K562 (cell line): ENCODE results near the gene EFHC1. TPM values are rescaled to one million over a fixed set of nuclear protein-coding genes. Genes with fewer than 3 reads are reported as not detected.

Experiments used
- ATF7 ChIP-seq: fragments of 450-650 bp; IDR thresholded peaks from 2 replicates; pipeline ENCODE4 v1.7.1; 2014; ENCODE audit warnings: mild to moderate bottlenecking, moderate library complexity
- BMI1 ChIP-seq: fragments of 150-350 bp; IDR thresholded peaks from 2 replicates; pipeline ENCODE4 v1.6.1; 2014; ENCODE audit warnings: low read length
- CBX1 ChIP-seq: sonication (generic); IDR thresholded peaks from 2 replicates; pipeline ENCODE4 v1.6.1; 2016; ENCODE audit warnings: antibody characterized with exemption, low read depth, mild to moderate bottlenecking
- DEAF1 ChIP-seq: fragments of 450-650 bp; formaldehyde crosslinking; IDR thresholded peaks from 2 replicates; pipeline ENCODE4 v1.4.0; 2020; ENCODE audit warnings: mild to moderate bottlenecking, moderate library complexity
- EGR1 ChIP-seq: fragments of 450-650 bp; conservative IDR thresholded peaks from 2 replicates; pipeline ENCODE4 v1.6.1; 2017; ENCODE audit warnings: mild to moderate bottlenecking
- ESRRB ChIP-seq: fragments of 250-450 bp; sonication (Bioruptor Pico); IDR thresholded peaks from 2 replicates; pipeline ENCODE4 v1.5.0; 2020; ENCODE audit warnings: mild to moderate bottlenecking, moderate library complexity, borderline replicate concordance
- HES1 ChIP-seq: fragments of 450-650 bp; IDR thresholded peaks from 2 replicates; pipeline ENCODE4 v1.6.1; 2016; ENCODE audit warnings: low read depth, mild to moderate bottlenecking, moderate library complexity
- LCOR ChIP-seq: sonication (generic); formaldehyde crosslinking; IDR thresholded peaks from 2 replicates; pipeline ENCODE4 v1.8.0; 2022; ENCODE audit warnings: mild to moderate bottlenecking, missing genetic modification reagents
- MEF2A ChIP-seq: IDR thresholded peaks from 2 replicates; pipeline ENCODE4 v1.6.1; 2011; ENCODE audit warnings: low read depth, mild to moderate bottlenecking, low read length, moderate library complexity; ENCODE audit not compliant: control insufficient read depth
- NCOR1 ChIP-seq: fragments of 450-650 bp; IDR thresholded peaks from 2 replicates; pipeline ENCODE4 v1.6.1; 2016; ENCODE audit warnings: mild to moderate bottlenecking, moderate library complexity
- NFIC ChIP-seq: fragments of 450-650 bp; IDR thresholded peaks from 2 replicates; pipeline ENCODE4 v1.6.1; 2017; ENCODE audit warnings: mild to moderate bottlenecking, inconsistent platforms
- PHB ChIP-seq: fragments of 250-450 bp; sonication (Bioruptor Pico); IDR thresholded peaks from 2 replicates; pipeline ENCODE4 v1.5.0; 2021
- POLR2AphosphoS5 ChIP-seq: IDR thresholded peaks from 2 replicates; pipeline ENCODE4 v1.6.1; 2011; ENCODE audit warnings: mild to moderate bottlenecking, low read depth, low read length, moderate library complexity; ENCODE audit not compliant: control insufficient read depth, insufficient read depth
- POLR2H ChIP-seq: IDR thresholded peaks from 2 replicates; pipeline ENCODE4 v1.6.1; 2016; ENCODE audit warnings: missing genetic modification characterization, low read depth, mild to moderate bottlenecking, control low read depth, missing compliant biosample characterization, moderate library complexity
- RAD21 ChIP-seq, 2 experiments: fragments of 250-450 bp in 1 of 2; fragments of 450-650 bp in 1 of 2; sonication (Bioruptor Pico) in 1 of 2; formaldehyde crosslinking in 1 of 2; IDR thresholded peaks in 1 of 2; conservative IDR thresholded peaks in 1 of 2; 2 replicates each; pipeline versions ENCODE4 v1.4.0 to v1.8.0; 2020 to 2022; ENCODE audit warnings: mild to moderate bottlenecking in 2 of 2, moderate library complexity in 1 of 2
- RFX1 ChIP-seq: fragments of 450-650 bp; IDR thresholded peaks from 2 replicates; pipeline ENCODE4 v1.6.1; 2016; ENCODE audit warnings: mild to moderate bottlenecking, moderate library complexity
- RFX5 ChIP-seq: IDR thresholded peaks from 2 replicates; pipeline ENCODE4 v1.6.1; 2011; ENCODE audit warnings: low read depth, mild to moderate bottlenecking, improper control_type of control experiment, low read length
- SFPQ ChIP-seq: fragments of 200-400 bp; formaldehyde crosslinking; IDR thresholded peaks from 2 replicates; pipeline ENCODE4 v1.6.1; 2017; ENCODE audit warnings: mild to moderate bottlenecking, low read depth, low read length, moderate library complexity
- SMAD4 ChIP-seq: fragments of 250-450 bp; sonication (Bioruptor Pico); conservative IDR thresholded peaks from 2 replicates; pipeline ENCODE4 v1.8.0; 2021; ENCODE audit warnings: inconsistent platforms, mild to moderate bottlenecking, moderate library complexity
- SNAPC5 ChIP-seq: fragments of 250-450 bp; sonication (Bioruptor Pico); IDR thresholded peaks from 2 replicates; pipeline ENCODE4 v1.8.0; 2021; ENCODE audit warnings: moderate library complexity, mild to moderate bottlenecking, inconsistent platforms
- SP1 ChIP-seq: sonication (generic); formaldehyde crosslinking; IDR thresholded peaks from 2 replicates; pipeline ENCODE4 v1.8.1; 2022; ENCODE audit warnings: mild to moderate bottlenecking, missing genetic modification reagents
- TCF3 ChIP-seq: sonication (generic); formaldehyde crosslinking; IDR thresholded peaks from 2 replicates; pipeline ENCODE4 v1.4.0; 2020; ENCODE audit warnings: mild to moderate bottlenecking, missing genetic modification reagents
- ZBTB26 ChIP-seq: fragments of 450-650 bp; formaldehyde crosslinking; IDR thresholded peaks from 2 replicates; pipeline ENCODE4 v1.4.0; 2022; ENCODE audit warnings: missing genetic modification characterization
- ZNF175 ChIP-seq: fragments of 200-800 bp; sonication (Bioruptor generic); IDR thresholded peaks from 2 replicates; pipeline ENCODE4 v1.6.1; 2016; ENCODE audit warnings: low read depth, mild to moderate bottlenecking, missing genetic modification characterization, missing compliant biosample characterization
- polyA plus RNA-seq, 8 experiments: library from polyadenylated mRNA; depleted of rRNA in 4 of 8; stranded (reverse) in 5 of 8; unstranded in 3 of 8; fragments of >200 nt; fragmentation: Nextera tagmentation in 2 of 8; fragmentation: Illumina TruSeq in 1 of 8; extraction: Ambion mirVana in 2 of 8; extraction: Trizol in 1 of 8; gene quantifications; 2 replicates each; pipeline versions ENCODE4 v1.2.1 to v1.2.3, GENCODE V29; 2011 to 2014; ENCODE audit warnings: inconsistent platforms in 1 of 8, missing spikeins in 1 of 8
- total RNA-seq, 7 experiments: library from RNA; depleted of rRNA in 6 of 7; stranded (reverse); fragments of >200 nt in 6 of 7; fragmentation: Illumina TruSeq in 2 of 7; extraction: Trizol in 2 of 7; gene quantifications; 2 replicates each; pipeline versions ENCODE4 v1.2.1 to v1.2.3, GENCODE V29; 2011 to 2021; ENCODE audit warnings: low replicate concordance in 1 of 7

Gene EFHC1
- total and polyA plus RNA-seq, 9 of the 15 experiments (the other 6 are each of a cell fraction or from before 2014, with no cell fraction given), result 9.5 to 31.0 (median 14.9) TPM

GRCh38 chr6:52389264-52389625, 30.9 kb upstream of the EFHC1 start (continued):
- TF ChIP-seq TCF3 (peak; percentile 63), SMAD4 (no peak), ZBTB26 (CRISPR knock-in tag) (no peak), ESRRB (CRISPR knock-in tag) (no peak), PHB (CRISPR knock-in tag) (no peak), NFIC (peak; percentile 9; the same call in 1 of the 2 replicates), MEF2A (no peak), RFX1 (no peak), POLR2H (tag) (no peak), POLR2AphosphoS5 (peak; percentile 49; the same call in 1 of the 2 replicates), HES1 (no peak), CBX1 (no peak), SP1 (CRISPR knock-in tag) (0 out of 2 replicates have a peak, but pooled peaks have one; percentile 4), ATF7 (no peak), RFX5 (no peak), SFPQ (no peak), RAD21 (CRISPR knock-in tag; conservative IDR thresholded peaks at IDR 0.05 in 1 of 2, IDR thresholded peaks at IDR 0.05 in 1 of 2) (peak in 1 of 2 experiments; percentile 42; a peak in 3 of 4 replicates), NCOR1 (peak; percentile 44; the same call in 1 of the 2 replicates), DEAF1 (CRISPR knock-in tag) (0 out of 2 replicates have a peak, but pooled peaks have one; percentile 18), BMI1 (no peak), EGR1 (peak; percentile 60), ZNF175 (CRISPR knock-in tag) (no peak), SNAPC5 (CRISPR knock-in tag) (no peak), LCOR (CRISPR knock-in tag) (no peak)
